Amniotic epithelial cell (primary cell): ENCODE results near the gene AP3S2.
"Not testable (repeated sequence)": the region's sequence is repeated elsewhere in the genome, so short reads cannot be mapped to it uniquely, and the experiment has no call there.

Source experiments
- DNase-seq: peaks from one replicate; pipeline ENCODE4 v3.0.0-alpha.2; 2010; ENCODE audit warnings: low read depth

AP3S2 gene

DNA sequence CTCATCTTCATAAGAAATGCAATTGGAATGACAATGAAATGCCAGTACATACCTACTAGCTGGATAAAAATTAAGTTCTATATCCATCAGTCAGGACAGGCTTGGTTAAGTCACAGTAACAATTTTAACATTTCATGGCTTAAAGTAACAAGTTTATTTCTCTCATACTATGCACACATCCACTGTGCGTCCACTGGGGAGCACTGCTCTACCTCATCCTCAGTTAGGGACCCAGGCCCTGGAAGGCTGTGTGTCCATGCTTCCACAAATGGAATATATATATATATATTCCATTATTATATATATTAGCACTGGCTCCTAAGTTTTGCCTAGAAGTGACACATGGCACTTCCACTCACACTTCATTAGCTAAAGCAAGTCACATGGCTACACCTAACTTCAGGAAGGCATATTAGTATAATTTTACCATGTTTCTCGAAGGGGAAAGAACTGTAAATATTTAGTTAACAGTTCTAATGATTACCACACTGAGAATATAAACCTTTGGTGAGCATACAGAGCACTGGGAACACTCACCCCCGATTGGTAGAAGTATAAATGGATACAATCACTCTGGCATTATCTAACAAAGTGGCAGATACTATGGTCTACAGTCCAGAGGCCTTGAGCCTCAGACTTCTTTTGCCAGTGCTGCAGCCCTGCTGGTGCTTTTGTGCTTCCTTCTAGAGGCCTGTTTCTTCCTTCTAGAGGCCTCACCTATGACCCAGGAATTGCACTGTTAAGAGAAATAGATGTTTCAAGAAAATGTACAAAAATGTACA lies 28.6 kb downstream of the AP3S2 start:
- DNase-seq = no peak

DNA sequence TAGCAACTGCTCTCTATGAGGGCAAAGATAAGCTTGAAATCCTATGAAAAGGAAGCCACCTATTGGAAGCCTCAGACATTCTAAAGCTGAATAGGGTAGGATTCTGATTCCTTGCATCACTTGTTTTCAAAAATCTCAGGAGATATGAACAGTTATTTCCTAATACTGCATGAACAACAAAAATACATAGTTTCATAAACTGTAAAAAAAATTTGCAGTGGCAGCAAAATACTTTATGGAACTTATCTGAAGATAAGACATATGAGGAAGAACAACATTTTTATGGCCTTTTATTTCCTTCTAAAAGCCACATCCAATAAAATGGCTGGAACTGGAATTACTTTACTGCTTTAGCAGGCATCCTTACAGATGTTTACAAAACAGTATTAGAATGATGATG lies 29.9 kb downstream of the AP3S2 start:
- DNase-seq = peak; percentile 80

DNA sequence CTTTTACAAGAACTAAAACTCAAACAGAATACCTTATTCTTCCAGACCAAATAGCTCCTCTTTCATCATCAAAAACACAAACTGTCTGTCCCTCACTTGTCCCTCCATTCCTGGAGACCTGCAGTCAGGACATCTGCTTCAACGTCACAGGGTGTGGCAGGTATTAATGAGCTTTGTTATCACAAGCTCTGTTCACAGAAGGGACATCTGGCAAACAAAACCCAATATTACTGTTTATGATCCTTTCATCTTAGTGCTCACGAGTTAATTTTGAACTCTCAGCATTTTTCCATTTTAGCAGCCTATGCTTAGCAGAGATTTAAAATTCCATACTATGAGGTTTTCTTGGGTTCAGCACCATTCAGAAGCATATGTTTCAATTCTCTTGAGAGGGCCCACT lies 32.9 kb downstream of the AP3S2 start:
- DNase-seq = no peak

- DNase-seq = no peak
These were observed 33.4 kb downstream of the AP3S2 start for GRCh38 chr15:89860431-89860830.

DNA sequence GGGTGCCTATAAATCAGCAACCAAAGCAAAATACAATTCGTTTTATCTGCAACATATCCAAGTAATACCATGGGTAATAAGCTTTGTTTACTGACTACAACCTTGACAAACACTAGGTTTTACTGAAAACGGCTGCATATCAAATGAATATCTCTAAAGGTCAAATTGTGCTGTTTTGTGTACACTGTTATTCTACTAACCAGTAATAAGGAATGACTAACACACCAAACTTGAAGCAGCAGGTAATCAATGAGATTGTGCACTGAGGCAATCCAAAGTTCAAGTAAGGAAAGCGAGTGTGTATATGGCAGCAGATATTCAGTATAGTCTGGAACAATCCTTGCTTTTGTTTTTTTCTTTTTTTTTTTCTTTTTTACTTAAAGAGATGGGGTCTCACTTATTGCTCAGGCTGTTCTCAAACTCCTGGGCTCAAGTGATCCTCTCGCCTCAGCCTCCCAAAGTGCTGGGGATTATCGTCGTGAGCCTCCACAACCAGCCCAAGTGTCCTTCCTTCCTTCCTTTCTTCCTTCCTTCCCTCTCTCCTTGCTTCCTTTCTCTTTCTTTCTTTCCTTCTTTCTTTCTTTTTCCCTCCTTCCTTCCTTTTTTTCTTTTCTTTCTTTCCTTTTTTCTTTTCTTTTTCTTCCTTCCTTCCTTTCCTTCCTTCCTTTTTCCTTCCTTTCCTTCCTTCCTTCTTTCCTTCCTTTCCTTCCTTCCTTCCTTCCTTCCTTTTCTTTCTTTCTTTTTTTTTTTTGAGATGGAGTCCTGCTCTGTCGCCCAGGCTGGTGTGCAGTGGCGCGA lies 34.9 kb downstream of the AP3S2 start:
- no peak for DNase-seq

GRCh38 chr15:89857673-89858072 lies 36.1 kb downstream of the AP3S2 start:
- DNase-seq = no peak

GRCh38 chr15:89855948-89856347 lies 37.8 kb downstream of the AP3S2 start:
- no peak for DNase-seq

- not testable (repeated sequence) for DNase-seq
These were observed 38.9 kb downstream of the AP3S2 start for GRCh38 chr15:89854863-89855262.

GRCh38 chr15:89852342-89852995 lies 41.3 kb downstream of the AP3S2 start:
- DNase-seq = no peak

DNA sequence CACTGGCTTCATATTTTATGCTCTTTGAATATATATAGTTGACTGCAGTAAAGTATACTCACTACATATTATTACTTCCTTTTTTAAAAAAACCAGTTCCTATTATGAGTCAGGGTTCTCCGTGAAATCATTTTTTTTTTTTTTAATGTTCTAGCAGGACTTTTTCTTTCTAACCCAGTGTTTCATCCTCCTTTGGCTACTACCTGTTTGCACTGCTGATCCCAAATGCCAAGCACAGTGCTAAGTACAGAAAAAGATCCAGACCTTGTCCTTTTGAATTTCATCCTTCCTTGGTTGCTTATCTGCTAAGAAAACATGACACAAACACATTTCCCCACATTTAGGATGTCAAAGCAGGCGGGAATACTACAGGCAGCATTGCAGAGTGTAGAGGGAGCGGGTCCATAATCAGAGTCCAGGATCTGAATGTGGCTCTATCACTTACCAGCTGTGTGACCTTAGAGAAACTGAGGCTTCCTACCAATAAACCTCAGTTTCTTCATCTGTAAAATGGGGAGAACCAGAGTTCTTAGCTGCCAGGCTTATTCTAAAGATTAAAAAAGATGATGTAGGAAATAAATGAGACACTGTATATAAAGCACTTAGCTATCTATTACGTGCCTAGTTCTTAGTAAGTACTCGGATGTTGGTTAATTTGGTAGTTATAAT lies 42.0 kb downstream of the AP3S2 start:
- no peak for DNase-seq

GRCh38 chr15:89848970-89849292 lies 44.9 kb downstream of the AP3S2 start:
- no peak for DNase-seq

- peak; percentile 28 for DNase-seq
These were observed 46.7 kb downstream of the AP3S2 start for GRCh38 chr15:89847101-89847500.

DNA sequence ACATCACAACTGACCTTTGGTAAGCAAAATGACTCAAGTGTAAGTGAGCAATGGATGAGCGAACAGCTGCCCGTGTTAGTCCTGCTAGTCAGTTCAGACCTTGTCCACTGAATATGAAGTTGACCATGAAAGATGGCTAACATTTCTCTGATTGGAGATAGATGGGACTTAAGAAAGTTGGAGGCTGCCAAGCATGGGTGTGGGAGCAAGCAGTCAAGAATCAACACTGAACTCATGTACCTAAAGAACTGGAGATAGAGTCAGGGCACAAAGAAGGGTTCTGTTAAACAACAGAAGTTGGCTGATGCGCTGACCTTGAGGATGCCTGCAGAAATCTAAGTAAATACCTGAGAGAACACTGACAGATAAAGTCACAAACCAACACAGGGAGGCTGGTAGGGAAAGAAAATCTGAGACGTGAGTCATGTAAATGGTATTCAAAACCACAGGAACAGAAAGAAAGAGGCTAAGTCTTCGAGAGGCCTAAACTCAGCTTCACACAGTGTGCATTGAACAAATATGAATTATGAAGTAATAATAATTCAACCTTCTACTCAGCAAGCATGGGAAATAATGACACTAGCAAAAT lies 48.4 kb downstream of the AP3S2 start:
- DNase-seq = peak; percentile 98

GRCh38 chr15:89841962-89842361 lies 51.8 kb downstream of the AP3S2 start:
- DNase-seq = no peak

DNA sequence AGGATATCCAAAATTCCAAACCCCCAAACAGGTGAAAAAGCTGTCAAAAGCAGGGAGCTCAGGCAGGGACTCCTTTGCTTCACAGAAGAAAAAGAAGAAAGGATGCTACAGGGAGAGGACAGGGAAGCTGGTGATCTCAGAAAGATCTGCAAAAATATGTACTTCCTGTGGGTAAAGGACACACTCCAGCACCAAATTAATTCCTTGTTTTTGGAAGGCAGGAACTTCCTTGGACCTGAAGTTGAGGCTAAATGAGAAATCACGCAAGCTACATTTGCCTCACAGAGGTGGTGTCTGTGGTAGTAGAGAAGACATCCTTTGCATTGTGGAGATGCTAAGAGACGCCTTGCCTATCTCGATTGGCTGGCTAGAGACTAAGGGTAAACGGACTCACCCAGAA lies 52.5 kb downstream of the AP3S2 start:
- DNase-seq = no peak

GRCh38 chr15:89839167-89839810 lies 54.5 kb downstream of the AP3S2 start:
- no peak for DNase-seq

DNA sequence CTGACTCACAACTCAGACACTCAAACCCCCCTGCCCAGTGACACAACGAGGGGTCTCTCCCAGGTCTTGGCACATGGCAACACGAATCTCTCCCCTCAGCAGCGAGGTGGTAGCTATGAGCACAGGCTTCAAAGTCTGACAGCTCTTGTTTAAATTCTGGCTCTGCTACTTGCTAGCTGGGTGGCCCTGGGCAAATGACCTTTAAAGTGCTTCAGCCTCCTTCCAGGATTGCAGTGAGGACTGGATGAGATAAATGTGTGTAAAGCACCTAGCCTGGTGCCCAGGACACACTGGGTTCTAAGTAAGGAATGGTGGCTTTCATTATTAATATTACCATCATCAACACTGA lies 56.0 kb downstream of the AP3S2 start:
- no peak for DNase-seq

- peak; percentile 83 for DNase-seq
These were observed 56.5 kb downstream of the AP3S2 start for GRCh38 chr15:89837134-89837829.

- peak; percentile 99 for DNase-seq
These were observed 57.3 kb downstream of the AP3S2 start for GRCh38 chr15:89836267-89837133.

DNA sequence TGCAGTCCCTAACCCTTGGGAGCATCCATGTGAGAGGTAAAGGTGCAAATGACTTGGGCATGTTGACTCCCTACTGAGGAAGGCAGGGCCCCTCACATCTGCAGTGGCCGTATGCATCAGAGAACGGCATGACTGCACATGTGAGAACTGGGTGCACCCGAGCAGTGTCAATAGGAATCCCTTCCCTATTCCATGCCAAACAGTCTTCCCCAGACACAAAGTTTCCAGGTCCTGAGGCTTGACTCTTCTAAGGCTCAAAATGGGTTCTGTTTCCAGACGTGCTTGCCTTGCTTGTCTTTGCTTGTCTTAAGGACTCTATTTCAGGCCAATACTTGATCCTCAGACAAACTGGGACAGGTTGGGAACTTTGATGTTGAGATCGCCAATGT lies 58.6 kb downstream of the AP3S2 start:
- no peak for DNase-seq
